Measurements from ENCODE around the gene DCANP1. TPM values are rescaled to one million over a fixed set of nuclear protein-coding genes. Genes with fewer than 3 reads are reported as not detected.

DCANP1 gene, protein sequence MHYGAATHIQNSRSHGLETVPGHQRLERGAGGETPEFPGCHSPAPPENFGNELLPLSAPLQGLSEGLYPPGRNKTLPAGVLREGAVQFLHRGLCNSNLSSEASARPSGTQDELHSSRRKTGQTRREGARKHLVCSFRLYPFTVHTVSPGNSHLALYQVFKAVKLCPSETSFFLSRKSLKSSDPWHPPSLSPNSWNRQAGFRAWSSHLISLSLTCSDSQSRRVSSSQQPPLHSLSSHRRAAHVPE
- not detected in 2 replicates for total RNA-seq

DNA sequence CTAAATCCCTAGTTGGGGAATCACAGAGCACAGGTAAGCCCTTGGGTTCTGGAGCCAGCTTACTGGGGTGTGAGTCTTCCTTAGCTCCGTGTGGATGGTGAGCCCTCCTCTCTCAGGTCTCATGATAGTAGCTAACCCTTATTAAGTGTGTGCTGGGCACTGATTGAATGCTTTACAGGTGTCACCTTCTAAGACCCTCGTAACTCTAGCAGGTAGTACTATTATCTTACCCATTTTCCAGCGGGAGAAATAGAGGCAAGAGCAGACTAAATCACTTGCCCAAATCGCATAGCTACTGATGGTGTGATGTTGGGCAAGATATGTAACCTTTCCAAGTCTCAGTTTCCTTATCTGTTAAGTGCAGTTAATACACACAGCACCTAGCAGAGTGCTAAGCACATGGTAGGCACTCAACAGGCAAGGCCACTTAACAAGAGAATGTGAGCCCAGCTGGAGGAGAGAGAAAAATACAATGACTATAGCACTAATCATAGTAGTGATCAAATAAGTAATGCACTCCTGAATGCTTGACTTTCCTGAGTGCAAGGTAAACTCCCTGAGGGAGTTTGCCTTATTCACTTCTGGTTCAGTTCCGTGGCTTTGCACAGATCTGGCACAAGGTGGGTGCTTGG lies at the start of gene DCANP1:
Gene DCANP1 (minus strand): TSS at position 51 of the 632 bp plus-strand sequence. CDS start 240 bp downstream, outside the sequence.

DNA sequence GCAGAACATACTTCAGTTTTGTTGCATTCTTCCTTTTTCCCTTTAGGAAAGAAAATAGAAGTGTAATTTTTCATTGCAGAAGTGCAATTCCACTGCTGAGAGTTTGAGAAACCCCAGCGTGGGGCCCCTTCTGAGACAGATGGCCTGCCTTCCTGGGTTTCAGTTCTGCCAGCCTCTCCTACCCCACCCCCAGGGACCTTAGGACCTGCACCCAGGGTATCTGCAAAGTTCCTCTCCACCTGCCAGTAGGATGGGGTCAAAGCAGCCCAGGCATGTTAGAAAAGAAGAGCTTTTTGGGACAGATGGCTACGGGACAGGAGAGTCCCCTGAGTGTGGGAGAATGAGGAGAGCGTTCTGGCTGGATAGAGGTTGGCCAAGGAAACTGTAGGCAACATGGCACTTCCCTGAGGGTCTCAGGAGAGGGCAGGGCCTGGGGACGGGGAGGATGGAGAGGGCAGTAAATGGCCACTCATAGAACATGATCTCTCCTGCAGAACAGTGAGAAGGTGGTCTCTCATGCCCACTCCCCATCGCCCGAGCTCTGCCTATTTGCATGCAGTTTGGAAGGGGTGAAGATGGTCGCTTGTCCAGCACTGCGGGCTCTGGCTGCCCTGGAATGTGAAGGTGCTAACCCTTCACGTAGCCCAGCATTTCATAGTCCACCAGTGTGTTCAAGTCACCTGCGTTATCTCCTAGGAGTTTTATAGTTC lies 5.3 kb upstream of the DCANP1 start, which contains the start of gene TIFAB:
Gene TIFAB (minus strand): TSS at position 31 of the 710 bp plus-strand sequence. CDS start 2,412 bp downstream, outside the sequence.

GRCh38 chr5:135398855-135399793 lies 48.0 kb downstream of the DCANP1 start, which contains the start of gene MACROH2A1:
Gene MACROH2A1, minus strand, starts transcription at chr5:135399231. Its CDS starts 10,138 bp downstream, at chr5:135389093.

Small RNAs within 50 kb of the gene (small RNA-seq; reads per million reads assigned to genes)
- gene DCANP1 (ENCODE audit: low replicate concordance): not detected

Other genes with a start within 250 kb of the DCANP1 start
- gene MACROH2A1, start 48.1 kb downstream of the DCANP1 start, total RNA-seq: 159 and 254 TPM in 2 replicates
- not detected in 2 replicates for gene TIFAB, start 5.0 kb upstream of the DCANP1 start, total RNA-seq
- gene NEUROG1, start 88.6 kb upstream of the DCANP1 start, total RNA-seq: not detected in 2 replicates
- 0.14 TPM in 1 of 2 replicates, not detected in the other for gene CXCL14, start 131.6 kb upstream of the DCANP1 start, total RNA-seq

Measured in placental pericyte (primary cell).